IMR-90 (cell line): ENCODE measurements around the gene DYSF. TPM values are rescaled to one million over a fixed set of nuclear protein-coding genes. Genes with fewer than 3 reads are reported as not detected.
"Not testable (repeated sequence)": the region's sequence is repeated elsewhere in the genome, so short reads cannot be mapped to it uniquely, and the experiment has no call there.

Experiments
- ATAC-seq: fragments of 200-7000 bp; cut with Tn5 transposase; 2 replicates; pipeline ENCODE4 v1.9.1; 2020; ENCODE audit warnings: low read depth, mild to moderate bottlenecking, moderate library complexity
- BruUV-seq: library from RNA; stranded (reverse); fragments of 400-500 nt; replicated peaks from 2 replicates; lab custom pipeline; 2021; lab: Mats Ljungman, UMichigan
- CTCF ChIA-PET: fragments of 300-600 bp; formaldehyde crosslinking; extraction: SDS; loops from one replicate; lab custom pipeline; 2021; ENCODE audit warnings: antibody characterized with exemption; lab: Yijun Ruan, JAX
- POLR2A ChIA-PET: fragments of 300-600 bp; sonication (Branson Sonifier 250); formaldehyde crosslinking; loops from one replicate; lab custom pipeline; 2022; ENCODE audit warnings: antibody characterized with exemption; ENCODE audit not compliant: unreplicated experiment; lab: Charles Lee
- DNase-seq: peaks from one replicate; pipeline ENCODE4 v3.0.0; 2013
- H2AFZ ChIP-seq: replicated peaks from 2 replicates; pipeline ENCODE3; 2013; ENCODE audit warnings: low read length, mild to moderate bottlenecking; ENCODE audit not compliant: poor library complexity
- H2AK5ac ChIP-seq: 2 replicates; pipeline ENCODE4 v1.6.1; 2013; ENCODE audit warnings: low read depth, low read length, inconsistent platforms
- H2AK9ac ChIP-seq: replicated peaks from 2 replicates; pipeline ENCODE3; 2013; ENCODE audit warnings: mild to moderate bottlenecking, low read depth, low read length, moderate library complexity; ENCODE audit not compliant: poor library complexity
- H2BK120ac ChIP-seq: 2 replicates; pipeline ENCODE4 v1.6.1; 2013; ENCODE audit warnings: low read depth, low read length, inconsistent platforms
- H2BK15ac ChIP-seq: 3 replicates; pipeline ENCODE4 v1.6.1; 2013; ENCODE audit warnings: low read depth, low read length, inconsistent platforms
- H2BK20ac ChIP-seq: 2 replicates; pipeline ENCODE4 v1.6.1; 2013; ENCODE audit warnings: low read depth, mild to moderate bottlenecking, inconsistent platforms, low read length, moderate library complexity
- H2BK5ac ChIP-seq: 2 replicates; pipeline ENCODE4 v1.6.1; 2013; ENCODE audit warnings: mild to moderate bottlenecking, low read depth, low read length, inconsistent platforms; ENCODE audit not compliant: poor library complexity, severe bottlenecking
- H3K14ac ChIP-seq: replicated peaks from 2 replicates; pipeline ENCODE4 v1.6.1; 2013; ENCODE audit warnings: low read depth, low read length, inconsistent platforms
- H3K18ac ChIP-seq: 2 replicates; pipeline ENCODE4 v1.6.1; 2013; ENCODE audit warnings: low read depth, low read length, control low read depth
- H3K23ac ChIP-seq: 2 replicates; pipeline ENCODE4 v1.6.1; 2013; ENCODE audit warnings: low read depth, low read length, inconsistent platforms
- H3K27ac ChIP-seq: 2 replicates; pipeline ENCODE4 v1.5.1; 2013; ENCODE audit warnings: mild to moderate bottlenecking, control low read depth, low read length; ENCODE audit not compliant: insufficient read depth
- H3K27me3 ChIP-seq: 2 replicates; pipeline ENCODE4 v1.6.1; 2013; ENCODE audit warnings: low read length; ENCODE audit not compliant: control insufficient read depth, insufficient read depth
- H3K36me3 ChIP-seq: 2 replicates; pipeline ENCODE4 v1.6.1; 2013; ENCODE audit warnings: low read length, mixed read lengths; ENCODE audit not compliant: control insufficient read depth, insufficient read depth
- H3K4ac ChIP-seq: 2 replicates; pipeline ENCODE4 v1.6.1; 2013; ENCODE audit warnings: low read depth, low read length, inconsistent platforms
- H3K4me1 ChIP-seq: 2 replicates; pipeline ENCODE4 v1.6.1; 2013; ENCODE audit warnings: low read length, mixed read lengths; ENCODE audit not compliant: control insufficient read depth, insufficient read depth
- H3K4me2 ChIP-seq: 2 replicates; pipeline ENCODE4 v1.6.1; 2013; ENCODE audit warnings: low read depth, mild to moderate bottlenecking, control low read depth, low read length, moderate library complexity
- H3K4me3 ChIP-seq: 2 replicates; pipeline ENCODE4 v1.5.1; 2013; ENCODE audit warnings: low read depth, mild to moderate bottlenecking, control low read depth, low read length, moderate library complexity; ENCODE audit not compliant: insufficient read depth
- H3K56ac ChIP-seq: 2 replicates; pipeline ENCODE4 v1.6.1; 2013; ENCODE audit warnings: low read length, inconsistent platforms; ENCODE audit not compliant: insufficient read depth; ENCODE audit errors: extremely low read depth
- H3K79me1 ChIP-seq, 2 experiments: 2 replicates each; pipeline ENCODE4 v1.6.1; 2013; ENCODE audit warnings: low read length in 2 of 2, inconsistent platforms in 1 of 2, low read depth in 1 of 2
- H3K9ac ChIP-seq: 2 replicates; pipeline ENCODE4 v1.6.1; 2013; ENCODE audit warnings: low read depth, low read length, control low read depth
- H3K9me1 ChIP-seq: 2 replicates; pipeline ENCODE4 v1.6.1; 2013; ENCODE audit warnings: low read length, inconsistent platforms; ENCODE audit not compliant: insufficient read depth
- H3K9me3 ChIP-seq: 2 replicates; pipeline ENCODE4 v1.6.1; 2013; ENCODE audit warnings: low read length; ENCODE audit not compliant: control insufficient read depth, insufficient read depth
- H4K20me1 ChIP-seq: 2 replicates; pipeline ENCODE4 v1.6.1; 2013; ENCODE audit warnings: low read length, inconsistent platforms; ENCODE audit not compliant: insufficient read depth
- H4K5ac ChIP-seq: 2 replicates; pipeline ENCODE4 v1.6.1; 2013; ENCODE audit warnings: mild to moderate bottlenecking, low read depth, low read length, control low read depth
- H4K8ac ChIP-seq, 2 experiments: 2 replicates each; pipeline ENCODE4 v1.6.1; 2013; ENCODE audit warnings: low read depth in 2 of 2, low read length in 2 of 2, control low read depth in 1 of 2, inconsistent platforms in 1 of 2
- H4K91ac ChIP-seq: 2 replicates; pipeline ENCODE4 v1.6.1; 2013; ENCODE audit warnings: low read depth, low read length, inconsistent platforms; ENCODE audit not compliant: insufficient read depth
- WGBS, 2 experiments: methylation state at CpG; one replicate each; pipeline versions ENCODE4 v1.1.5 to v1.1.7; 2013; ENCODE audit warnings: missing lambda C conversion rate in 2 of 2; ENCODE audit not compliant: insufficient read length in 1 of 2; ENCODE audit errors: extremely low coverage in 2 of 2; 5-methylcytosine and 5-hydroxymethylcytosine counted together
- dilution Hi-C: fragments of 300-500 bp; cut with HindIII; formaldehyde crosslinking; loops from one replicate; pipeline ENCODE4 v1.14.3; 2018; ENCODE audit warnings: low sequenced_read_pairs; ENCODE audit not compliant: unreplicated experiment
- in situ Hi-C: fragments of 300-500 bp; cut with MboI; formaldehyde crosslinking; loops from 3 replicates; pipeline ENCODE4 v1.14.3; 2019; ENCODE audit warnings: low sequenced_read_pairs, inconsistent platforms, mixed read lengths
- intact Hi-C: fragments of 100-400 bp; cut with micrococcal nuclease; formaldehyde crosslinking; loops from 2 replicates; pipeline ENCODE4 v1.10.0; 2022
- polyA plus RNA-seq, 3 experiments: library from polyadenylated mRNA; depleted of rRNA; stranded (reverse); fragments of >200 nt; gene quantifications; 2 replicates each; pipeline ENCODE4 v1.2.3, GENCODE V29; 2012; ENCODE audit warnings: low replicate concordance in 1 of 3
- total RNA-seq: library from RNA; depleted of rRNA; stranded (reverse); fragments of >200 nt; gene quantifications from 2 replicates; pipeline ENCODE4 v1.2.3, GENCODE V29; 2012

The DYSF gene
- total and polyA plus RNA-seq, 2 of the 4 experiments (the other 2 are of a cell fraction), result 0.09 to 0.18 TPM

- H2BK5ac ChIP-seq, H3K4ac ChIP-seq, BruUV-seq, H3K56ac ChIP-seq, H3K4me1 ChIP-seq, H2AFZ ChIP-seq, POLR2A ChIA-PET, H3K14ac ChIP-seq, H3K9ac ChIP-seq, H2AK9ac ChIP-seq, H4K91ac ChIP-seq, H3K36me3 ChIP-seq, dilution Hi-C loops, H4K5ac ChIP-seq, CTCF ChIA-PET, H2BK20ac ChIP-seq, H2BK120ac ChIP-seq, DNase-seq, H3K4me3 ChIP-seq, H2BK15ac ChIP-seq, ATAC-seq, H3K79me1 ChIP-seq, H3K9me1 ChIP-seq, H3K18ac ChIP-seq, H4K20me1 ChIP-seq, in situ Hi-C loops, H3K27me3 ChIP-seq, intact Hi-C loops, H4K8ac ChIP-seq, H3K23ac ChIP-seq, H3K9me3 ChIP-seq, H2AK5ac ChIP-seq, H3K4me2 ChIP-seq, H3K27ac ChIP-seq: not testable (repeated sequence)
- WGBS, 2 experiments, result 87% methylated on average over 3 of the region's 5 CpGs; no CpG with 5 or more reads in 1 of the 2 experiments
Measured at GRCh38 chr2:71445142-71445541, 8.2 kb upstream of the DYSF start.
